GM21423 (cell line): Measurements from ENCODE around the gene FAT2.
"Not testable (repeated sequence)": the region's sequence is repeated elsewhere in the genome, so short reads cannot be mapped to it uniquely, and the experiment has no call there.

Source experiments
- ATAC-seq: cut with Tn5 transposase; IDR thresholded peaks from one replicate; pipeline ENCODE4 v1.9.1; 2021; ENCODE audit warnings: mild to moderate bottlenecking, moderate library complexity; ENCODE audit not compliant: unreplicated experiment

FAT2 gene

GRCh38 chr5:151581812-151582583, 9.1 kb downstream of the FAT2 start:
- no peak for ATAC-seq

GRCh38 chr5:151581347-151581746, 9.8 kb downstream of the FAT2 start:
- no peak for ATAC-seq

GRCh38 chr5:151580858-151581257, 10.3 kb downstream of the FAT2 start:
- no peak for ATAC-seq

GRCh38 chr5:151580239-151580638, 10.9 kb downstream of the FAT2 start:
- no peak for ATAC-seq

- ATAC-seq, result not testable (repeated sequence)
Observed at GRCh38 chr5:151579146-151579545, 12.0 kb downstream of the FAT2 start.

GRCh38 chr5:151578326-151579025, 12.7 kb downstream of the FAT2 start:
- no peak for ATAC-seq

GRCh38 chr5:151577566-151577965, 13.6 kb downstream of the FAT2 start:
- ATAC-seq, result no peak

- no peak for ATAC-seq
Observed at GRCh38 chr5:151574444-151574996, 16.6 kb downstream of the FAT2 start.

GRCh38 chr5:151572657-151573368, 18.3 kb downstream of the FAT2 start:
- no peak for ATAC-seq

GRCh38 chr5:151571270-151572173, 19.6 kb downstream of the FAT2 start:
- no peak for ATAC-seq

GRCh38 chr5:151570512-151571269, 20.4 kb downstream of the FAT2 start:
- ATAC-seq, result no peak

GRCh38 chr5:151570058-151570457, 21.1 kb downstream of the FAT2 start:
- ATAC-seq, result no peak

- ATAC-seq, result no peak
Observed at GRCh38 chr5:151569132-151570046, 21.7 kb downstream of the FAT2 start.

GRCh38 chr5:151568036-151568435, 23.1 kb downstream of the FAT2 start:
- no peak for ATAC-seq

GRCh38 chr5:151565971-151566370, 25.2 kb downstream of the FAT2 start:
- no peak for ATAC-seq

GRCh38 chr5:151562019-151562707, 29.0 kb downstream of the FAT2 start:
- no peak for ATAC-seq

GRCh38 chr5:151557951-151558350, 33.2 kb downstream of the FAT2 start:
- ATAC-seq, result no peak

- ATAC-seq, result no peak
Observed at GRCh38 chr5:151557466-151557865, 33.7 kb downstream of the FAT2 start.
